WTC11 (cell line): ENCODE data around the gene PIK3R4. TPM values are rescaled to one million over a fixed set of nuclear protein-coding genes. Genes with fewer than 3 reads are reported as not detected.

Experiments used
- ATAC-seq: fragments of 200-7000 bp; cut with Tn5 transposase; 2 replicates; pipeline ENCODE4 v1.10.0; 2021; ENCODE audit warnings: mild to moderate bottlenecking, moderate library complexity
- CTCF ChIA-PET: fragments of 300-600 bp; sonication (Branson Sonifier 250); formaldehyde crosslinking; loops from one replicate; lab custom pipeline; 2021; ENCODE audit warnings: antibody characterized with exemption; lab: Charles Lee
- POLR2A ChIA-PET: fragments of 350-600 bp; sonication (Branson Sonifier 250); formaldehyde crosslinking; loops from one replicate; lab custom pipeline; 2021; ENCODE audit warnings: antibody characterized with exemption; lab: Charles Lee
- DNase-seq: peaks from one replicate; pipeline ENCODE4 v3.0.0; 2021; ENCODE audit warnings: low spot score
- H3K27ac Mint-ChIP-seq: 2 replicates; pipeline ENCODE4 v1.8.0; 2021; ENCODE audit warnings: mixed read lengths
- H3K27me3 Mint-ChIP-seq: 2 replicates; pipeline ENCODE4 v1.8.0; 2021; ENCODE audit warnings: low read depth, mild to moderate bottlenecking, moderate library complexity, mixed read lengths
- H3K36me3 Mint-ChIP-seq: 2 replicates; pipeline ENCODE4 v1.8.0; 2021; ENCODE audit warnings: mixed read lengths
- H3K4me1 Mint-ChIP-seq: 2 replicates; pipeline ENCODE4 v1.8.0; 2022; ENCODE audit warnings: mixed read lengths
- H3K4me3 Mint-ChIP-seq: 2 replicates; pipeline ENCODE4 v1.8.0; 2021; ENCODE audit warnings: mild to moderate bottlenecking, moderate library complexity, mixed read lengths
- H3K9me3 Mint-ChIP-seq: 2 replicates; pipeline ENCODE4 v1.8.0; 2021; ENCODE audit warnings: mixed read lengths
- AFF4 ChIP-seq: sonication (generic); formaldehyde crosslinking; IDR thresholded peaks from 2 replicates; pipeline ENCODE4 v1.8.1; 2023; ENCODE audit warnings: mild to moderate bottlenecking, missing genetic modification reagents, borderline replicate concordance
- ETV6 ChIP-seq: sonication (generic); formaldehyde crosslinking; IDR thresholded peaks from 2 replicates; pipeline ENCODE4 v1.8.1; 2022; ENCODE audit warnings: mild to moderate bottlenecking, missing genetic modification reagents
- JAZF1 ChIP-seq: fragments of 250-450 bp; sonication (Bioruptor Pico); IDR thresholded peaks from 2 replicates; pipeline ENCODE4 v1.9.0; 2021; ENCODE audit warnings: moderate library complexity, mild to moderate bottlenecking, inconsistent platforms
- JUN ChIP-seq: sonication (generic); formaldehyde crosslinking; IDR thresholded peaks from 2 replicates; pipeline ENCODE4 v1.8.0; 2023; ENCODE audit warnings: mild to moderate bottlenecking, missing genetic modification reagents
- NFE2L1 ChIP-seq: sonication (generic); formaldehyde crosslinking; IDR thresholded peaks from 2 replicates; pipeline ENCODE4 v1.8.1; 2023; ENCODE audit warnings: missing genetic modification reagents
- NR2C2 ChIP-seq: sonication (generic); formaldehyde crosslinking; IDR thresholded peaks from 2 replicates; pipeline ENCODE4 v1.8.0; 2022; ENCODE audit warnings: mild to moderate bottlenecking, missing genetic modification reagents
- OVOL2 ChIP-seq: fragments of 250-450 bp; sonication (Bioruptor Pico); IDR thresholded peaks from 2 replicates; pipeline ENCODE4 v1.9.0; 2021; ENCODE audit warnings: mild to moderate bottlenecking, borderline replicate concordance
- TEAD1 ChIP-seq: sonication (generic); formaldehyde crosslinking; IDR thresholded peaks from 2 replicates; pipeline ENCODE4 v1.8.0; 2022; ENCODE audit warnings: mild to moderate bottlenecking, missing genetic modification reagents
- ZBTB21 ChIP-seq: sonication (generic); formaldehyde crosslinking; IDR thresholded peaks from 2 replicates; pipeline ENCODE4 v1.8.1; 2023; ENCODE audit warnings: mild to moderate bottlenecking, missing genetic modification reagents, borderline replicate concordance
- ZBTB43 ChIP-seq: sonication (generic); formaldehyde crosslinking; IDR thresholded peaks from 2 replicates; pipeline ENCODE4 v1.8.1; 2023; ENCODE audit warnings: mild to moderate bottlenecking, missing genetic modification reagents
- ZNF138 ChIP-seq: sonication (generic); formaldehyde crosslinking; conservative IDR thresholded peaks from 2 replicates; pipeline ENCODE4 v1.8.1; 2022; ENCODE audit warnings: mild to moderate bottlenecking, moderate library complexity, missing genetic modification reagents
- ZNF232 ChIP-seq: sonication (generic); formaldehyde crosslinking; IDR thresholded peaks from 2 replicates; pipeline ENCODE4 v1.8.0; 2022; ENCODE audit warnings: mild to moderate bottlenecking, missing genetic modification reagents
- ZNF396 ChIP-seq: fragments of 250-450 bp; sonication (Bioruptor Pico); IDR thresholded peaks from 2 replicates; pipeline ENCODE4 v1.8.0; 2021; ENCODE audit warnings: mild to moderate bottlenecking, moderate library complexity, borderline replicate concordance
- total RNA-seq: library from RNA; stranded (reverse); gene quantifications from 3 replicates; pipeline ENCODE4 v1.2.3, GENCODE V29; 2021
- TF ChIP-seq, protein P1 (sequence below): sonication (generic); formaldehyde crosslinking; IDR thresholded peaks from 2 replicates; pipeline ENCODE4 v1.8.1; 2023; ENCODE audit warnings: mild to moderate bottlenecking, missing genetic modification reagents
- TF ChIP-seq, protein P2 (sequence below): sonication (generic); formaldehyde crosslinking; IDR thresholded peaks from 2 replicates; pipeline ENCODE4 v1.8.0; 2023; ENCODE audit warnings: missing genetic modification reagents, mild to moderate bottlenecking, borderline replicate concordance
- TF ChIP-seq, protein P3 (sequence below): sonication (generic); formaldehyde crosslinking; IDR thresholded peaks from 2 replicates; pipeline ENCODE4 v1.8.0; 2022; ENCODE audit warnings: mild to moderate bottlenecking, missing genetic modification reagents

The PIK3R4 gene
- total RNA-seq, 1 experiment from 2014 or later: 41.5 TPM

DNA sequence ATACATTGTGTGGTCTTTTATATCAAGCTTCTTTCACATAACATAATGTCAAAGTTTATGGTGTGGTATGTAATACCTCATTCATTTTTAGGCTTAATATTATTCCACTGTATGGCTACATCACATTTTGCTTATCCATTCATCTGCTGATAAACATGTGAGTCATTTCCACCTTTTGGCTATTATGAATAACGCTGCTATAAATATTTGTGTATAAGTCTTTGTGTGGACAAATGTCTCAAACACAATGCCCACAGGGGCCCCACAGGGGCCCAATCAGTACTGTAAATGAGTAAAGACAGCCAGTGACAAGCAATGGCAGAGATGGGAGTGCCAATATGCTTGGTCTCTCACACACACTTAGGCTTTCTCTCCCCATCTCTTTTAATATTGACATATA, 54.2 kb downstream of the PIK3R4 start:
- ChIA-PET POLR2A (no interaction called here), CTCF (no interaction called here)
- DNase-seq: no peak
- H3K9me3 Mint-ChIP-seq: no peaks in the 10 kb centered on the region
- no peak overlapping the region for H3K27ac Mint-ChIP-seq
- no peaks in the 10 kb centered on the region for H3K27me3 Mint-ChIP-seq
- no peak for ATAC-seq
- TF ChIP-seq, protein P1, sequence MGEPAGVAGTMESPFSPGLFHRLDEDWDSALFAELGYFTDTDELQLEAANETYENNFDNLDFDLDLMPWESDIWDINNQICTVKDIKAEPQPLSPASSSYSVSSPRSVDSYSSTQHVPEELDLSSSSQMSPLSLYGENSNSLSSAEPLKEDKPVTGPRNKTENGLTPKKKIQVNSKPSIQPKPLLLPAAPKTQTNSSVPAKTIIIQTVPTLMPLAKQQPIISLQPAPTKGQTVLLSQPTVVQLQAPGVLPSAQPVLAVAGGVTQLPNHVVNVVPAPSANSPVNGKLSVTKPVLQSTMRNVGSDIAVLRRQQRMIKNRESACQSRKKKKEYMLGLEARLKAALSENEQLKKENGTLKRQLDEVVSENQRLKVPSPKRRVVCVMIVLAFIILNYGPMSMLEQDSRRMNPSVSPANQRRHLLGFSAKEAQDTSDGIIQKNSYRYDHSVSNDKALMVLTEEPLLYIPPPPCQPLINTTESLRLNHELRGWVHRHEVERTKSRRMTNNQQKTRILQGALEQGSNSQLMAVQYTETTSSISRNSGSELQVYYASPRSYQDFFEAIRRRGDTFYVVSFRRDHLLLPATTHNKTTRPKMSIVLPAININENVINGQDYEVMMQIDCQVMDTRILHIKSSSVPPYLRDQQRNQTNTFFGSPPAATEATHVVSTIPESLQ (CRISPR knock-in tag): no peak
- peaks cover 16% of the 10 kb centered on the region for H3K36me3 Mint-ChIP-seq
- no peaks in the 10 kb centered on the region for H3K4me1 Mint-ChIP-seq
- H3K4me3 Mint-ChIP-seq: no peak overlapping the region

GRCh38 chr3:130688697-130689470, 57.7 kb downstream of the PIK3R4 start:
- DNase-seq (no peak), ATAC-seq (no peak)
- Mint-ChIP-seq H3K27ac (no peak overlapping the region), H3K9me3 (no peaks in the 10 kb centered on the region), H3K4me3 (no peak overlapping the region), H3K27me3 (no peaks in the 10 kb centered on the region), H3K4me1 (no peaks in the 10 kb centered on the region), H3K36me3 (peaks cover 28% of the 10 kb centered on the region)
- CTCF ChIA-PET: no interaction called here
- TF ChIP-seq ETV6 (no peak), ZNF232 (no peak)
- POLR2A ChIA-PET: no interaction called here

GRCh38 chr3:130688015-130688688, 58.5 kb downstream of the PIK3R4 start:
- H3K27ac Mint-ChIP-seq: no peak overlapping the region
- H3K9me3 Mint-ChIP-seq: no peaks in the 10 kb centered on the region
- no peak overlapping the region for H3K4me3 Mint-ChIP-seq
- POLR2A ChIA-PET: no interaction called here
- CTCF ChIA-PET: no interaction called here
- ATAC-seq: no peak
- DNase-seq: no peak
- H3K27me3 Mint-ChIP-seq: no peaks in the 10 kb centered on the region
- no peaks in the 10 kb centered on the region for H3K4me1 Mint-ChIP-seq
- H3K36me3 Mint-ChIP-seq: peaks cover 34% of the 10 kb centered on the region
- TF ChIP-seq ZBTB21 (CRISPR knock-in tag) (no peak), NFE2L1 (no peak), ZNF232 (no peak), OVOL2 (CRISPR knock-in tag) (no peak), TEAD1 (no peak), NR2C2 (CRISPR knock-in tag) (no peak), AFF4 (CRISPR knock-in tag) (no peak), ZNF138 (CRISPR knock-in tag) (no peak), JUN (CRISPR knock-in tag) (no peak), ZBTB43 (CRISPR knock-in tag) (no peak), JAZF1 (CRISPR knock-in tag) (no peak), ZNF396 (CRISPR knock-in tag) (no peak)
- TF ChIP-seq, protein P2, sequence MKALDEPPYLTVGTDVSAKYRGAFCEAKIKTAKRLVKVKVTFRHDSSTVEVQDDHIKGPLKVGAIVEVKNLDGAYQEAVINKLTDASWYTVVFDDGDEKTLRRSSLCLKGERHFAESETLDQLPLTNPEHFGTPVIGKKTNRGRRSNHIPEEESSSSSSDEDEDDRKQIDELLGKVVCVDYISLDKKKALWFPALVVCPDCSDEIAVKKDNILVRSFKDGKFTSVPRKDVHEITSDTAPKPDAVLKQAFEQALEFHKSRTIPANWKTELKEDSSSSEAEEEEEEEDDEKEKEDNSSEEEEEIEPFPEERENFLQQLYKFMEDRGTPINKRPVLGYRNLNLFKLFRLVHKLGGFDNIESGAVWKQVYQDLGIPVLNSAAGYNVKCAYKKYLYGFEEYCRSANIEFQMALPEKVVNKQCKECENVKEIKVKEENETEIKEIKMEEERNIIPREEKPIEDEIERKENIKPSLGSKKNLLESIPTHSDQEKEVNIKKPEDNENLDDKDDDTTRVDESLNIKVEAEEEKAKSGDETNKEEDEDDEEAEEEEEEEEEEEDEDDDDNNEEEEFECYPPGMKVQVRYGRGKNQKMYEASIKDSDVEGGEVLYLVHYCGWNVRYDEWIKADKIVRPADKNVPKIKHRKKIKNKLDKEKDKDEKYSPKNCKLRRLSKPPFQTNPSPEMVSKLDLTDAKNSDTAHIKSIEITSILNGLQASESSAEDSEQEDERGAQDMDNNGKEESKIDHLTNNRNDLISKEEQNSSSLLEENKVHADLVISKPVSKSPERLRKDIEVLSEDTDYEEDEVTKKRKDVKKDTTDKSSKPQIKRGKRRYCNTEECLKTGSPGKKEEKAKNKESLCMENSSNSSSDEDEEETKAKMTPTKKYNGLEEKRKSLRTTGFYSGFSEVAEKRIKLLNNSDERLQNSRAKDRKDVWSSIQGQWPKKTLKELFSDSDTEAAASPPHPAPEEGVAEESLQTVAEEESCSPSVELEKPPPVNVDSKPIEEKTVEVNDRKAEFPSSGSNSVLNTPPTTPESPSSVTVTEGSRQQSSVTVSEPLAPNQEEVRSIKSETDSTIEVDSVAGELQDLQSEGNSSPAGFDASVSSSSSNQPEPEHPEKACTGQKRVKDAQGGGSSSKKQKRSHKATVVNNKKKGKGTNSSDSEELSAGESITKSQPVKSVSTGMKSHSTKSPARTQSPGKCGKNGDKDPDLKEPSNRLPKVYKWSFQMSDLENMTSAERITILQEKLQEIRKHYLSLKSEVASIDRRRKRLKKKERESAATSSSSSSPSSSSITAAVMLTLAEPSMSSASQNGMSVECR: no peak
- TF ChIP-seq, protein P3, sequence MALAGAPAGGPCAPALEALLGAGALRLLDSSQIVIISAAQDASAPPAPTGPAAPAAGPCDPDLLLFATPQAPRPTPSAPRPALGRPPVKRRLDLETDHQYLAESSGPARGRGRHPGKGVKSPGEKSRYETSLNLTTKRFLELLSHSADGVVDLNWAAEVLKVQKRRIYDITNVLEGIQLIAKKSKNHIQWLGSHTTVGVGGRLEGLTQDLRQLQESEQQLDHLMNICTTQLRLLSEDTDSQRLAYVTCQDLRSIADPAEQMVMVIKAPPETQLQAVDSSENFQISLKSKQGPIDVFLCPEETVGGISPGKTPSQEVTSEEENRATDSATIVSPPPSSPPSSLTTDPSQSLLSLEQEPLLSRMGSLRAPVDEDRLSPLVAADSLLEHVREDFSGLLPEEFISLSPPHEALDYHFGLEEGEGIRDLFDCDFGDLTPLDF (CRISPR knock-in tag): no peak
